Panc1 (cell line): ENCODE measurements around the gene TTC3. TPM values are rescaled to one million over a fixed set of nuclear protein-coding genes. Genes with fewer than 3 reads are reported as not detected.

Source experiments
- ATAC-seq: fragments of 200-7000 bp; cut with Tn5 transposase; 2 replicates; pipeline ENCODE4 v1.9.1; 2020; ENCODE audit warnings: mild to moderate bottlenecking, moderate library complexity
- BruUV-seq: library from RNA; stranded (reverse); fragments of 400-500 nt; replicated peaks from 2 replicates; lab custom pipeline; 2021; lab: Mats Ljungman, UMichigan
- CTCF ChIA-PET: fragments of 300-600 bp; sonication (Branson Sonifier 250); formaldehyde crosslinking; loops from one replicate; lab custom pipeline; 2022; ENCODE audit warnings: antibody characterized with exemption; lab: Charles Lee
- POLR2A ChIA-PET: fragments of 300-600 bp; sonication (Branson Sonifier 250); formaldehyde crosslinking; loops from one replicate; lab custom pipeline; 2022; ENCODE audit warnings: antibody characterized with exemption; lab: Charles Lee
- DNase-seq: peaks from one replicate; pipeline ENCODE4 v3.0.0-alpha.2; 2010; ENCODE audit warnings: low read depth, low spot score
- H3K27ac ChIP-seq: 2 replicates; pipeline ENCODE4 v1.5.1; 2011; ENCODE audit warnings: mild to moderate bottlenecking, low read length, inconsistent platforms
- H3K27me3 ChIP-seq: fragments of 200-500 bp; sonication (Bioruptor generic); 2 replicates; pipeline ENCODE4 v1.6.0; 2014; ENCODE audit warnings: low read length, inconsistent platforms; ENCODE audit not compliant: control insufficient read depth, insufficient read depth
- H3K36me3 ChIP-seq: fragments of 200-500 bp; sonication (Bioruptor generic); 2 replicates; pipeline ENCODE4 v1.5.1; 2014; ENCODE audit warnings: inconsistent platforms, mild to moderate bottlenecking, low read length, moderate library complexity; ENCODE audit not compliant: control insufficient read depth, insufficient read depth
- H3K4me1 ChIP-seq: 2 replicates; pipeline ENCODE4 v1.5.1; 2011; ENCODE audit warnings: inconsistent platforms, mild to moderate bottlenecking, low read length, moderate library complexity; ENCODE audit not compliant: control insufficient read depth, insufficient read depth
- H3K4me3 ChIP-seq, 2 experiments: 2 replicates each; pipeline ENCODE4 v1.5.1; 2011 to 2012; ENCODE audit warnings: low read depth in 2 of 2, low read length in 2 of 2, mild to moderate bottlenecking in 2 of 2, inconsistent platforms in 1 of 2, moderate library complexity in 1 of 2
- H3K9me3 ChIP-seq: fragments of 200-500 bp; sonication (Bioruptor generic); 2 replicates; pipeline ENCODE4 v1.5.1; 2014; ENCODE audit warnings: low read depth, mild to moderate bottlenecking, inconsistent platforms, low read length, moderate library complexity; ENCODE audit not compliant: control insufficient read depth, insufficient read depth
- CTCF ChIP-seq: fragments of 450-650 bp; IDR thresholded peaks from 2 replicates; pipeline ENCODE4 v1.5.1; 2017; ENCODE audit warnings: mild to moderate bottlenecking
- POLR2AphosphoS5 ChIP-seq: IDR thresholded peaks from 2 replicates; pipeline ENCODE4 v1.6.1; 2012; ENCODE audit warnings: mild to moderate bottlenecking, low read depth, low read length, moderate library complexity
- REST ChIP-seq, 2 experiments: IDR thresholded peaks; 2 replicates each; pipeline ENCODE4 v1.6.1; 2011 to 2012; ENCODE audit warnings: low read depth in 2 of 2, control low read depth in 1 of 2, low read length in 1 of 2, mild to moderate bottlenecking in 1 of 2, moderate library complexity in 1 of 2; ENCODE audit not compliant: insufficient read depth in 1 of 2
- SIN3A ChIP-seq: IDR thresholded peaks from 2 replicates; pipeline ENCODE4 v1.6.1; 2012; ENCODE audit warnings: low read depth, mild to moderate bottlenecking, low read length, moderate library complexity, borderline replicate concordance; ENCODE audit not compliant: insufficient read depth
- TCF7L2 ChIP-seq: IDR thresholded peaks from 2 replicates; pipeline ENCODE4 v1.6.1; 2011; ENCODE audit warnings: mild to moderate bottlenecking, low read depth, low read length, inconsistent platforms
- in situ Hi-C: cut with HindIII; loops from 2 replicates; pipeline ENCODE4 v1.10.0; 2016; ENCODE audit warnings: low sequenced_read_pairs, low pct_unique_long_range_greater_than_20kb
- intact Hi-C: fragments of 100-400 bp; cut with micrococcal nuclease; formaldehyde crosslinking; loops from one replicate; pipeline ENCODE4 v1.10.0; 2022; ENCODE audit not compliant: unreplicated experiment
- total RNA-seq: library from RNA; stranded (reverse); gene quantifications from one replicate; pipeline ENCODE4 v1.2.1, GENCODE V29; 2021; ENCODE audit not compliant: unreplicated experiment

TTC3 gene
- total RNA-seq, 1 experiment from 2014 or later: 83.0 TPM

GRCh38 chr21:37117204-37117603 is 44.1 kb downstream of the TTC3 start:
- H3K4me3 ChIP-seq: no peak overlapping the region

GRCh38 chr21:37118187-37118826 is 45.3 kb downstream of the TTC3 start:
- Histone ChIP-seq H3K27me3 (no peaks in the 10 kb centered on the region), H3K9me3 (no peaks in the 10 kb centered on the region), H3K4me3 (no peak overlapping the region), H3K4me1 (no peaks in the 10 kb centered on the region), H3K36me3 (no peaks in the 10 kb centered on the region), H3K27ac (no peak overlapping the region)
- in situ Hi-C loops (no loop called here), intact Hi-C loops (no loop called here)
- POLR2A ChIA-PET: no interaction called here
- TF ChIP-seq CTCF (no peak), SIN3A (no peak), POLR2AphosphoS5 (no peak), REST (IDR thresholded peaks at IDR 0.05; ENCODE audit: insufficient read depth in 1 of 2, low read depth in 2 of 2, low read length in 1 of 2) (no peak), TCF7L2 (no peak)
- CTCF ChIA-PET: no interaction called here
- BruUV-seq: no TSS peak
- ATAC-seq: no peak
- DNase-seq: no peak

More at GRCh38 chr21:37117204-37117603, 44.1 kb downstream of the TTC3 start:
- no peaks in the 10 kb centered on the region for H3K9me3 ChIP-seq
- DNase-seq (no peak), ATAC-seq (no peak)
- no peak overlapping the region for H3K27ac ChIP-seq
- CTCF ChIA-PET: interaction anchor here (0.6 kb wide), 1 partner anchor 737 kb away, joined by 4 read pairs; no protein-coding TSS in a partner anchor
- H3K36me3 ChIP-seq: no peaks in the 10 kb centered on the region
- intact Hi-C loops (no loop called here), in situ Hi-C loops (no loop called here)
- no peaks in the 10 kb centered on the region for H3K27me3 ChIP-seq
- POLR2A ChIA-PET: interaction anchor here (0.6 kb wide), 1 partner anchor 1162 kb away, joined by 9 read pairs; no protein-coding TSS in a partner anchor
- no TSS peak for BruUV-seq
- H3K4me1 ChIP-seq: no peaks in the 10 kb centered on the region
- no peak for TF ChIP-seq REST (IDR thresholded peaks at IDR 0.05; ENCODE audit: insufficient read depth in 1 of 2, low read depth in 2 of 2, low read length in 1 of 2)
- TF ChIP-seq CTCF: no peak
- no peak for TF ChIP-seq TCF7L2
- TF ChIP-seq SIN3A: no peak
- no peak for TF ChIP-seq POLR2AphosphoS5
